WTC11 (cell line): ENCODE measurements around the gene MAU2. TPM values are rescaled to one million over a fixed set of nuclear protein-coding genes. Genes with fewer than 3 reads are reported as not detected.

ENCODE experiments used
- ATAC-seq: fragments of 200-7000 bp; cut with Tn5 transposase; 2 replicates; pipeline ENCODE4 v1.10.0; 2021; ENCODE audit warnings: mild to moderate bottlenecking, moderate library complexity
- CTCF ChIA-PET: fragments of 300-600 bp; sonication (Branson Sonifier 250); formaldehyde crosslinking; loops from one replicate; lab custom pipeline; 2021; ENCODE audit warnings: antibody characterized with exemption; lab: Charles Lee
- POLR2A ChIA-PET: fragments of 350-600 bp; sonication (Branson Sonifier 250); formaldehyde crosslinking; loops from one replicate; lab custom pipeline; 2021; ENCODE audit warnings: antibody characterized with exemption; lab: Charles Lee
- DNase-seq: peaks from one replicate; pipeline ENCODE4 v3.0.0; 2021; ENCODE audit warnings: low spot score
- H3K27ac Mint-ChIP-seq: 2 replicates; pipeline ENCODE4 v1.8.0; 2021; ENCODE audit warnings: mixed read lengths
- H3K27me3 Mint-ChIP-seq: 2 replicates; pipeline ENCODE4 v1.8.0; 2021; ENCODE audit warnings: low read depth, mild to moderate bottlenecking, moderate library complexity, mixed read lengths
- H3K36me3 Mint-ChIP-seq: 2 replicates; pipeline ENCODE4 v1.8.0; 2021; ENCODE audit warnings: mixed read lengths
- H3K4me1 Mint-ChIP-seq: 2 replicates; pipeline ENCODE4 v1.8.0; 2022; ENCODE audit warnings: mixed read lengths
- H3K4me3 Mint-ChIP-seq: 2 replicates; pipeline ENCODE4 v1.8.0; 2021; ENCODE audit warnings: mild to moderate bottlenecking, moderate library complexity, mixed read lengths
- H3K9me3 Mint-ChIP-seq: 2 replicates; pipeline ENCODE4 v1.8.0; 2021; ENCODE audit warnings: mixed read lengths
- CBFB ChIP-seq: sonication (generic); formaldehyde crosslinking; IDR thresholded peaks from 2 replicates; pipeline ENCODE4 v1.8.1; 2022; ENCODE audit warnings: mild to moderate bottlenecking, low read depth, missing genetic modification reagents
- CDX4 ChIP-seq: fragments of 250-450 bp; sonication (Bioruptor Pico); IDR thresholded peaks from 2 replicates; pipeline ENCODE4 v1.9.0; 2021; ENCODE audit warnings: moderate library complexity, mild to moderate bottlenecking, inconsistent platforms, borderline replicate concordance
- CREM ChIP-seq: sonication (generic); formaldehyde crosslinking; IDR thresholded peaks from 2 replicates; pipeline ENCODE4 v1.8.1; 2022; ENCODE audit warnings: mild to moderate bottlenecking, missing genetic modification reagents, moderate library complexity
- ETV6 ChIP-seq: sonication (generic); formaldehyde crosslinking; IDR thresholded peaks from 2 replicates; pipeline ENCODE4 v1.8.1; 2022; ENCODE audit warnings: mild to moderate bottlenecking, missing genetic modification reagents
- FOXK1 ChIP-seq: sonication (generic); formaldehyde crosslinking; IDR thresholded peaks from 2 replicates; pipeline ENCODE4 v1.8.0; 2022; ENCODE audit warnings: mild to moderate bottlenecking, moderate library complexity, missing genetic modification reagents
- IRF2 ChIP-seq: sonication (generic); formaldehyde crosslinking; IDR thresholded peaks from 2 replicates; pipeline ENCODE4 v1.8.0; 2022; ENCODE audit warnings: low read depth, missing genetic modification reagents, borderline replicate concordance
- NFATC4 ChIP-seq: fragments of 250-450 bp; sonication (Bioruptor Pico); IDR thresholded peaks from 2 replicates; pipeline ENCODE4 v1.9.0; 2021; ENCODE audit warnings: mild to moderate bottlenecking
- NFE2L1 ChIP-seq: sonication (generic); formaldehyde crosslinking; IDR thresholded peaks from 2 replicates; pipeline ENCODE4 v1.8.1; 2023; ENCODE audit warnings: missing genetic modification reagents
- NR3C1 ChIP-seq: sonication (generic); formaldehyde crosslinking; conservative IDR thresholded peaks from 2 replicates; pipeline ENCODE4 v1.8.1; 2023; ENCODE audit warnings: low read depth, mild to moderate bottlenecking, missing genetic modification reagents
- RORB ChIP-seq: fragments of 250-450 bp; sonication (Bioruptor Pico); IDR thresholded peaks from 2 replicates; pipeline ENCODE4 v1.9.0; 2021; ENCODE audit warnings: mild to moderate bottlenecking
- TCF7 ChIP-seq: sonication (generic); formaldehyde crosslinking; IDR thresholded peaks from 2 replicates; pipeline ENCODE4 v1.8.0; 2022; ENCODE audit warnings: mild to moderate bottlenecking, low read depth, missing genetic modification reagents, moderate library complexity
- TEAD4 ChIP-seq: sonication (generic); formaldehyde crosslinking; IDR thresholded peaks from 2 replicates; pipeline ENCODE4 v1.8.0; 2022; ENCODE audit warnings: mild to moderate bottlenecking, missing genetic modification reagents
- TP53 ChIP-seq: sonication (generic); formaldehyde crosslinking; IDR thresholded peaks from 2 replicates; pipeline ENCODE4 v1.8.1; 2023; ENCODE audit warnings: mild to moderate bottlenecking, missing genetic modification reagents
- USF1 ChIP-seq: sonication (generic); formaldehyde crosslinking; IDR thresholded peaks from 2 replicates; pipeline ENCODE4 v1.8.0; 2022; ENCODE audit warnings: mild to moderate bottlenecking, missing genetic modification reagents
- ZNF121 ChIP-seq: sonication (generic); formaldehyde crosslinking; IDR thresholded peaks from 2 replicates; pipeline ENCODE4 v1.8.0; 2023; ENCODE audit warnings: missing genetic modification reagents
- ZNF219 ChIP-seq: sonication (generic); formaldehyde crosslinking; IDR thresholded peaks from 2 replicates; pipeline ENCODE4 v1.8.0; 2023; ENCODE audit warnings: missing genetic modification reagents, mild to moderate bottlenecking, borderline replicate concordance
- total RNA-seq: library from RNA; stranded (reverse); gene quantifications from 3 replicates; pipeline ENCODE4 v1.2.3, GENCODE V29; 2021
- TF ChIP-seq, protein P1 (sequence below): sonication (generic); formaldehyde crosslinking; conservative IDR thresholded peaks from 2 replicates; pipeline ENCODE4 v1.8.1; 2022; ENCODE audit warnings: mild to moderate bottlenecking, missing genetic modification reagents
- TF ChIP-seq, protein P2 (sequence below): fragments of 250-450 bp; sonication (Bioruptor Pico); IDR thresholded peaks from 2 replicates; pipeline ENCODE4 v1.9.0; 2021; ENCODE audit warnings: mild to moderate bottlenecking
- TF ChIP-seq, protein P3 (sequence below): sonication (generic); formaldehyde crosslinking; IDR thresholded peaks from 2 replicates; pipeline ENCODE4 v1.8.1; 2023; ENCODE audit warnings: mild to moderate bottlenecking, missing genetic modification reagents, moderate library complexity
- TF ChIP-seq, protein P4 (sequence below): sonication (generic); formaldehyde crosslinking; IDR thresholded peaks from 2 replicates; pipeline ENCODE4 v1.8.0; 2022; ENCODE audit warnings: mild to moderate bottlenecking, missing genetic modification reagents
- TF ChIP-seq, protein P5 (sequence below): sonication (generic); formaldehyde crosslinking; IDR thresholded peaks from 2 replicates; pipeline ENCODE4 v1.8.0; 2023; ENCODE audit warnings: mild to moderate bottlenecking, missing genetic modification reagents
- TF ChIP-seq, protein P6 (sequence below): sonication (generic); formaldehyde crosslinking; IDR thresholded peaks from 2 replicates; pipeline ENCODE4 v1.8.1; 2023; ENCODE audit warnings: mild to moderate bottlenecking, missing genetic modification reagents

MAU2 gene
- total RNA-seq, 1 experiment from 2014 or later: 56.8 TPM

GRCh38 chr19:19402656-19403372 lies 82.2 kb downstream of the MAU2 start:
- ChIA-PET POLR2A (interaction anchor here (1.4 kb wide), 1 partner anchor 17 kb away, joined by 3 read pairs; no protein-coding TSS in a partner anchor), CTCF (no interaction called here)
- no peak for TF ChIP-seq CDX4 (CRISPR knock-in tag)
- no peak for TF ChIP-seq CBFB (CRISPR knock-in tag)
- TF ChIP-seq, protein P1, sequence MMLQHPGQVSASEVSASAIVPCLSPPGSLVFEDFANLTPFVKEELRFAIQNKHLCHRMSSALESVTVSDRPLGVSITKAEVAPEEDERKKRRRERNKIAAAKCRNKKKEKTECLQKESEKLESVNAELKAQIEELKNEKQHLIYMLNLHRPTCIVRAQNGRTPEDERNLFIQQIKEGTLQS: no peak
- no peak for TF ChIP-seq TCF7 (CRISPR knock-in tag)
- TF ChIP-seq, protein P2, sequence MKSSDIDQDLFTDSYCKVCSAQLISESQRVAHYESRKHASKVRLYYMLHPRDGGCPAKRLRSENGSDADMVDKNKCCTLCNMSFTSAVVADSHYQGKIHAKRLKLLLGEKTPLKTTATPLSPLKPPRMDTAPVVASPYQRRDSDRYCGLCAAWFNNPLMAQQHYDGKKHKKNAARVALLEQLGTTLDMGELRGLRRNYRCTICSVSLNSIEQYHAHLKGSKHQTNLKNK (CRISPR knock-in tag): no peak
- no peak for TF ChIP-seq TP53
- TF ChIP-seq, all 79 proteins: peak for 0
- Mint-ChIP-seq H3K9me3 (no peaks in the 10 kb centered on the region), H3K36me3 (no peaks in the 10 kb centered on the region), H3K27me3 (peaks cover 7% of the 10 kb centered on the region; the same call in 1 of the 2 replicates), H3K4me3 (no peak overlapping the region), H3K4me1 (peaks cover 34% of the 10 kb centered on the region), H3K27ac (no peak overlapping the region)
- no peak for DNase-seq
- no peak for ATAC-seq

DNA sequence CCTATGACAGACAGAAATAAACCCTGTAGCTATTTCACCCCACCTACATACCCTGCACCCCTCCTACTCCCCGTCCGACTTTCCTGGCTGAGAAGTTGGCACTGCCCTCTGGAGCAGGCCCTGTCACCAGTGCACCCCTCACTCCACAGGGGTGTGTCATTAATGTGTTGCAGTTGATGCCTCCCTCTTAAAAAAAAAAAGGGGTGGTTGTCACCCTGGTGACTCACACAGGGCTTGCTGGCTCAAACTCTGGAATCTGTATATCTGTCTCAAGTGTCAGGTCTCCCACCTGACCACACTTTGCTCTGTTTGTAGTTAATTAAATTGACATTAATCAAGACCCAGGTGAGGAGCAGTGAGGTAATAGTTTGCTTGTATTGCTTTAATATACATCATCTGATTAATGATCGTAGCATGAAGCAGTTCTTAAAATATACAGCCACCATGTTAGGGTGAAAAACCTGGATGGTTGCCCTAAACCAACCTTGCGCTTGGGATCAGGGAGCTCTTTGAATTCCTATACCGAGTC lies 82.8 kb downstream of the MAU2 start:
- Mint-ChIP-seq H3K9me3 (no peaks in the 10 kb centered on the region), H3K4me1 (peaks cover 40% of the 10 kb centered on the region)
- POLR2A ChIA-PET: interaction anchor here (1.4 kb wide), 1 partner anchor 18 kb away, joined by 3 read pairs; no protein-coding TSS in a partner anchor
- no peak for ATAC-seq
- TF ChIP-seq, protein P3, sequence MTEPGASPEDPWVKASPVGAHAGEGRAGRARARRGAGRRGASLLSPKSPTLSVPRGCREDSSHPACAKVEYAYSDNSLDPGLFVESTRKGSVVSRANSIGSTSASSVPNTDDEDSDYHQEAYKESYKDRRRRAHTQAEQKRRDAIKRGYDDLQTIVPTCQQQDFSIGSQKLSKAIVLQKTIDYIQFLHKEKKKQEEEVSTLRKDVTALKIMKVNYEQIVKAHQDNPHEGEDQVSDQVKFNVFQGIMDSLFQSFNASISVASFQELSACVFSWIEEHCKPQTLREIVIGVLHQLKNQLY (CRISPR knock-in tag): no peak
- TF ChIP-seq ETV6: no peak
- TF ChIP-seq, protein P4, sequence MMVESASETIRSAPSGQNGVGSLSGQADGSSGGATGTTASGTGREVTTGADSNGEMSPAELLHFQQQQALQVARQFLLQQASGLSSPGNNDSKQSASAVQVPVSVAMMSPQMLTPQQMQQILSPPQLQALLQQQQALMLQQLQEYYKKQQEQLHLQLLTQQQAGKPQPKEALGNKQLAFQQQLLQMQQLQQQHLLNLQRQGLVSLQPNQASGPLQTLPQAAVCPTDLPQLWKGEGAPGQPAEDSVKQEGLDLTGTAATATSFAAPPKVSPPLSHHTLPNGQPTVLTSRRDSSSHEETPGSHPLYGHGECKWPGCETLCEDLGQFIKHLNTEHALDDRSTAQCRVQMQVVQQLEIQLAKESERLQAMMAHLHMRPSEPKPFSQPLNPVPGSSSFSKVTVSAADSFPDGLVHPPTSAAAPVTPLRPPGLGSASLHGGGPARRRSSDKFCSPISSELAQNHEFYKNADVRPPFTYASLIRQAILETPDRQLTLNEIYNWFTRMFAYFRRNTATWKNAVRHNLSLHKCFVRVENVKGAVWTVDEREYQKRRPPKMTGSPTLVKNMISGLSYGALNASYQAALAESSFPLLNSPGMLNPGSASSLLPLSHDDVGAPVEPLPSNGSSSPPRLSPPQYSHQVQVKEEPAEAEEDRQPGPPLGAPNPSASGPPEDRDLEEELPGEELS: no peak
- TF ChIP-seq USF1: no peak
- TF ChIP-seq IRF2 (CRISPR knock-in tag): no peak
- no peak for TF ChIP-seq NR3C1
- no peak for TF ChIP-seq NFE2L1 (CRISPR knock-in tag)
- no peak for TF ChIP-seq TEAD4 (CRISPR knock-in tag)
- TF ChIP-seq FOXK1 (CRISPR knock-in tag): no peak
- TF ChIP-seq, protein P5, sequence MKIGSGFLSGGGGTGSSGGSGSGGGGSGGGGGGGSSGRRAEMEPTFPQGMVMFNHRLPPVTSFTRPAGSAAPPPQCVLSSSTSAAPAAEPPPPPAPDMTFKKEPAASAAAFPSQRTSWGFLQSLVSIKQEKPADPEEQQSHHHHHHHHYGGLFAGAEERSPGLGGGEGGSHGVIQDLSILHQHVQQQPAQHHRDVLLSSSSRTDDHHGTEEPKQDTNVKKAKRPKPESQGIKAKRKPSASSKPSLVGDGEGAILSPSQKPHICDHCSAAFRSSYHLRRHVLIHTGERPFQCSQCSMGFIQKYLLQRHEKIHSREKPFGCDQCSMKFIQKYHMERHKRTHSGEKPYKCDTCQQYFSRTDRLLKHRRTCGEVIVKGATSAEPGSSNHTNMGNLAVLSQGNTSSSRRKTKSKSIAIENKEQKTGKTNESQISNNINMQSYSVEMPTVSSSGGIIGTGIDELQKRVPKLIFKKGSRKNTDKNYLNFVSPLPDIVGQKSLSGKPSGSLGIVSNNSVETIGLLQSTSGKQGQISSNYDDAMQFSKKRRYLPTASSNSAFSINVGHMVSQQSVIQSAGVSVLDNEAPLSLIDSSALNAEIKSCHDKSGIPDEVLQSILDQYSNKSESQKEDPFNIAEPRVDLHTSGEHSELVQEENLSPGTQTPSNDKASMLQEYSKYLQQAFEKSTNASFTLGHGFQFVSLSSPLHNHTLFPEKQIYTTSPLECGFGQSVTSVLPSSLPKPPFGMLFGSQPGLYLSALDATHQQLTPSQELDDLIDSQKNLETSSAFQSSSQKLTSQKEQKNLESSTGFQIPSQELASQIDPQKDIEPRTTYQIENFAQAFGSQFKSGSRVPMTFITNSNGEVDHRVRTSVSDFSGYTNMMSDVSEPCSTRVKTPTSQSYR: no peak
- TF ChIP-seq, protein P6, sequence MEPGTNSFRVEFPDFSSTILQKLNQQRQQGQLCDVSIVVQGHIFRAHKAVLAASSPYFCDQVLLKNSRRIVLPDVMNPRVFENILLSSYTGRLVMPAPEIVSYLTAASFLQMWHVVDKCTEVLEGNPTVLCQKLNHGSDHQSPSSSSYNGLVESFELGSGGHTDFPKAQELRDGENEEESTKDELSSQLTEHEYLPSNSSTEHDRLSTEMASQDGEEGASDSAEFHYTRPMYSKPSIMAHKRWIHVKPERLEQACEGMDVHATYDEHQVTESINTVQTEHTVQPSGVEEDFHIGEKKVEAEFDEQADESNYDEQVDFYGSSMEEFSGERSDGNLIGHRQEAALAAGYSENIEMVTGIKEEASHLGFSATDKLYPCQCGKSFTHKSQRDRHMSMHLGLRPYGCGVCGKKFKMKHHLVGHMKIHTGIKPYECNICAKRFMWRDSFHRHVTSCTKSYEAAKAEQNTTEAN (CRISPR knock-in tag): no peak
- TF ChIP-seq ZNF121: no peak
- no peak for TF ChIP-seq NFATC4 (CRISPR knock-in tag)
- TF ChIP-seq ZNF219 (CRISPR knock-in tag): no peak
- no peak for TF ChIP-seq RORB (CRISPR knock-in tag)
- TF ChIP-seq CREM (CRISPR knock-in tag): no peak
- TF ChIP-seq, all 79 proteins: peak for 0
- Mint-ChIP-seq H3K27ac (no peak overlapping the region), H3K4me3 (no peak overlapping the region), H3K36me3 (no peaks in the 10 kb centered on the region), H3K27me3 (peaks cover 7% of the 10 kb centered on the region; the same call in 1 of the 2 replicates)
- CTCF ChIA-PET: no interaction called here
- DNase-seq: no peak
